Progenitor cell of endocrine pancreas (in vitro differentiated cells): ENCODE results near the gene KCTD4. TPM values are rescaled to one million over a fixed set of nuclear protein-coding genes. Genes with fewer than 3 reads are reported as not detected.

Source experiments
- DNase-seq: peaks from one replicate; pipeline ENCODE4 v3.0.0; 2021; ENCODE audit warnings: low spot score; ENCODE audit not compliant: unreplicated experiment
- H3K27ac Mint-ChIP-seq: 2 replicates; pipeline ENCODE4 v1.8.0; 2021; ENCODE audit warnings: mild to moderate bottlenecking, moderate library complexity, mixed read lengths
- H3K27me3 Mint-ChIP-seq: 2 replicates; pipeline ENCODE4 v1.8.0; 2021; ENCODE audit warnings: mixed read lengths
- H3K36me3 Mint-ChIP-seq: 2 replicates; pipeline ENCODE4 v1.8.0; 2022; ENCODE audit warnings: mixed read lengths; ENCODE audit not compliant: insufficient read depth
- H3K4me1 Mint-ChIP-seq: 2 replicates; pipeline ENCODE4 v1.8.0; 2021; ENCODE audit warnings: low read depth, mixed read lengths
- H3K4me3 Mint-ChIP-seq: 2 replicates; pipeline ENCODE4 v1.8.0; 2021; ENCODE audit warnings: low read depth, mild to moderate bottlenecking, moderate library complexity, mixed read lengths
- H3K9me3 Mint-ChIP-seq: 2 replicates; pipeline ENCODE4 v1.8.0; 2021; ENCODE audit warnings: low read depth, mixed read lengths
- total RNA-seq: library from RNA; stranded (reverse); gene quantifications from 2 replicates; pipeline ENCODE4 v1.2.1, GENCODE V29; 2021
- TF ChIP-seq, protein P1 (sequence below): fragments of 200-600 bp; sonication (generic); IDR thresholded peaks from one replicate; pipeline ENCODE4 v1.5.0; 2021; ENCODE audit warnings: antibody characterized with exemption, mild to moderate bottlenecking; ENCODE audit not compliant: unreplicated experiment

Gene KCTD4
- total RNA-seq, 1 donor from 2014 or later = not detected

- Mint-ChIP-seq H3K27me3 (no peaks in the 10 kb centered on the region), H3K4me3 (no peak overlapping the region), H3K4me1 (no peaks in the 10 kb centered on the region), H3K36me3 (no peaks in the 10 kb centered on the region), H3K27ac (no peak overlapping the region), H3K9me3 (no peaks in the 10 kb centered on the region)
- DNase-seq = no peak
- TF ChIP-seq, protein P1, sequence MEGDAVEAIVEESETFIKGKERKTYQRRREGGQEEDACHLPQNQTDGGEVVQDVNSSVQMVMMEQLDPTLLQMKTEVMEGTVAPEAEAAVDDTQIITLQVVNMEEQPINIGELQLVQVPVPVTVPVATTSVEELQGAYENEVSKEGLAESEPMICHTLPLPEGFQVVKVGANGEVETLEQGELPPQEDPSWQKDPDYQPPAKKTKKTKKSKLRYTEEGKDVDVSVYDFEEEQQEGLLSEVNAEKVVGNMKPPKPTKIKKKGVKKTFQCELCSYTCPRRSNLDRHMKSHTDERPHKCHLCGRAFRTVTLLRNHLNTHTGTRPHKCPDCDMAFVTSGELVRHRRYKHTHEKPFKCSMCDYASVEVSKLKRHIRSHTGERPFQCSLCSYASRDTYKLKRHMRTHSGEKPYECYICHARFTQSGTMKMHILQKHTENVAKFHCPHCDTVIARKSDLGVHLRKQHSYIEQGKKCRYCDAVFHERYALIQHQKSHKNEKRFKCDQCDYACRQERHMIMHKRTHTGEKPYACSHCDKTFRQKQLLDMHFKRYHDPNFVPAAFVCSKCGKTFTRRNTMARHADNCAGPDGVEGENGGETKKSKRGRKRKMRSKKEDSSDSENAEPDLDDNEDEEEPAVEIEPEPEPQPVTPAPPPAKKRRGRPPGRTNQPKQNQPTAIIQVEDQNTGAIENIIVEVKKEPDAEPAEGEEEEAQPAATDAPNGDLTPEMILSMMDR = no peak
Measured at GRCh38 chr13:45240143-45240542, 39.3 kb upstream of the KCTD4 start.

- Mint-ChIP-seq H3K36me3 (no peaks in the 10 kb centered on the region), H3K9me3 (no peaks in the 10 kb centered on the region), H3K4me1 (no peaks in the 10 kb centered on the region), H3K4me3 (no peak overlapping the region), H3K27ac (no peak overlapping the region), H3K27me3 (no peaks in the 10 kb centered on the region)
- TF ChIP-seq, protein P1 = no peak
- no peak for DNase-seq
Measured at GRCh38 chr13:45238945-45239795, 38.3 kb upstream of the KCTD4 start.

DNA sequence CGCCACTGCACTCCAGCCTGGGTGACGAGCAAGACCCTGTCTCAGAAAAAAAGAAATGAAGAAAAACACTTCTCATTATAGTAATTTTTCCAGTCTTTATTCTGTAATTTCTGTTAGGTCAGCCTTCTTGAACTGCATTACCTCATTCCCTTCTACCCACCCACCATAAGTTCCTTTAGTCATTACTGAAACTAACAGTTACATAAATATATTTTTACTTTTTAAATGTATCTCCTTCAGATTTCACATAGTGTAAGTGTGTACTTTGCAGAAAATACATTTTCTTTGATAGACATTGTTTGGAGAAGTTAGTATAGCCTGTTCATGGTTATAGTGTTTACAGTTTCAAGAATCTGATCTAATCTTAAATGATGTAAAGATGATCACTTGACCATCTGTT is 31.7 kb upstream of the KCTD4 start:
- H3K27me3 Mint-ChIP-seq = no peaks in the 10 kb centered on the region
- no peak for DNase-seq
- TF ChIP-seq, protein P1 = no peak
- no peaks in the 10 kb centered on the region for H3K9me3 Mint-ChIP-seq
- no peak overlapping the region for H3K4me3 Mint-ChIP-seq
- H3K4me1 Mint-ChIP-seq = peaks cover 3% of the 10 kb centered on the region
- no peak overlapping the region for H3K27ac Mint-ChIP-seq
- H3K36me3 Mint-ChIP-seq = peaks cover 5% of the 10 kb centered on the region

GRCh38 chr13:45231722-45232121 is 30.9 kb upstream of the KCTD4 start:
- TF ChIP-seq, protein P1 = no peak
- Mint-ChIP-seq H3K4me1 (peaks cover 3% of the 10 kb centered on the region), H3K27me3 (no peaks in the 10 kb centered on the region), H3K27ac (no peak overlapping the region), H3K9me3 (no peaks in the 10 kb centered on the region), H3K4me3 (no peak overlapping the region), H3K36me3 (peaks cover 5% of the 10 kb centered on the region)
- DNase-seq = no peak

GRCh38 chr13:45231305-45231704 is 30.5 kb upstream of the KCTD4 start:
- Mint-ChIP-seq H3K27me3 (no peaks in the 10 kb centered on the region), H3K9me3 (no peaks in the 10 kb centered on the region), H3K4me1 (peaks cover 3% of the 10 kb centered on the region), H3K36me3 (peaks cover 5% of the 10 kb centered on the region), H3K4me3 (no peak overlapping the region), H3K27ac (no peak overlapping the region)
- TF ChIP-seq, protein P1 = no peak
- DNase-seq = no peak
